GM19467 (cell line): ENCODE data around the gene DCLK3.
A peak's percentile ranks its signal among the peaks of the same experiment; 100 is the strongest.

Source experiments
- ATAC-seq: cut with Tn5 transposase; IDR thresholded peaks from one replicate; pipeline ENCODE4 v1.9.1; 2021; ENCODE audit warnings: mild to moderate bottlenecking, moderate library complexity; ENCODE audit not compliant: unreplicated experiment

The DCLK3 gene

DNA sequence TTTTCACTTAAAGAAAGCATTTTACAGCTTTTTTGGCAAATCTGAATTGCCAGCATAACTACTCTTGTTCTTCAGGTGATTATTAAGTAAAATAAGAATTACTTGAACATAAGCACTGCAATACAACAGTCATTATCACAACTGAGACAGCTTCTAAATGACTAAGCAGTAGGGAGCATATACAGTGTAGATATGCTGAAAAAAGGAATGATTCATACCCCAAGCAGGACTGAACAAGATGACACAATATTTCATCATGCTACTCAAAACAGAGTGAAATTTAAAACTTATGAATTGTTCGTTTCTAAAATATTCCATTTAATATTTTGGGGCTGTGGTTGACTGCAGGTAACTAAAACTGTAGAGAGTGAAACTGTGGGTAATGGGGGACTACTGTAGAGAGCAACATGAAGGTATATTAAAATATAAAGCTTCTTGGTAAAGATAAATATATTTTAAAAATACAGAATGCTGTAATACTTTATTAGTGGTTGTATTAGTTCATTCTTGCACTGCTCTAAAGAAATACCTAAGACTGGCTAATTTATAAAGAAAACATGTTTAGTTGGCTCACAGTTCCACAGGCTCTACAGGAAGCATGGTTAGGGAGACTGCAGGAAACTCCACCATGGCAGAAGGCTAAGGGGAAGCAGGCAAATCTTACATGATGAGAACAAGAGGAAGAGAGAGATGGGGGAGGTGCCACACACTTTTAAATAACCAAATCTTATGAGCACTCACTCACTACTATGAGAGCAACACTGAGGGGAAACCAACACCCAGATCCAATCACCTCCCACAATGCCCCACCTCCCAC, 84.8 kb downstream of the DCLK3 start:
- ATAC-seq: peak; percentile 38

DNA sequence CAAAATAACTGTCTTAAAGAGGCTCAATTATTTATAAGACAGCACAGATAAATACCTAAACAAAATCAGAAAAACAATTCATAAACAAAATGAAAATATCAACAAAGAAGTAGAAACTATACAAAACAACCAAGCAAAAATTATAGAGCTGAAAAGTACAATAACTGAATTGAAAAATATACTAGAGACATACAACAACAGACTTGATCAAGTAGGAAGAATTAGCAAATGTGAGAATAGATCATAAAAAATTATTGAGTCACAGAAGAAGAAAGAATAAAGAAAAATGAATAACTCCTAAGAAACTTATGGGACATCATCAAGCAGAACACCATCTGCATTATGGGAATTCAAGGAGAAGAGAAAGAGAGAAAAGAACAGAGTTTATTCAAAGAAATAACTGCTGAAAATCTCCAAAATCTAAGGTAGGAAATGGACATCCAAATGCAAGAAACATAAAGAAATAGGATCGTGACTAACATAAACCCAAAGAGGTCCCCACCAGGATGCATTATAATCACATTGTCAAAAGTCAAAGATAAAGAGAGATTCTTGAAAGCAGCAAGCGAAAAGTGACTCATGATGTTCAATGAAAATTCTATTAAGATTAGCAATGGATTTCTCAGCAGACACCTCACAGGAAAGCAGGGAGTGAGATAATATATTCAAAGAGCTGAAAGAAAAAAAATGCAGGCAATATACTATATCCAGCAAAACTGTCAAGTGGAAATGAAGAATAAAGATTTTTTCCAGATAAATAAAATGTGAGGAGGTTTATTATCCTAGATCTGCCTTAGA, 85.9 kb downstream of the DCLK3 start:
- ATAC-seq: no peak

DNA sequence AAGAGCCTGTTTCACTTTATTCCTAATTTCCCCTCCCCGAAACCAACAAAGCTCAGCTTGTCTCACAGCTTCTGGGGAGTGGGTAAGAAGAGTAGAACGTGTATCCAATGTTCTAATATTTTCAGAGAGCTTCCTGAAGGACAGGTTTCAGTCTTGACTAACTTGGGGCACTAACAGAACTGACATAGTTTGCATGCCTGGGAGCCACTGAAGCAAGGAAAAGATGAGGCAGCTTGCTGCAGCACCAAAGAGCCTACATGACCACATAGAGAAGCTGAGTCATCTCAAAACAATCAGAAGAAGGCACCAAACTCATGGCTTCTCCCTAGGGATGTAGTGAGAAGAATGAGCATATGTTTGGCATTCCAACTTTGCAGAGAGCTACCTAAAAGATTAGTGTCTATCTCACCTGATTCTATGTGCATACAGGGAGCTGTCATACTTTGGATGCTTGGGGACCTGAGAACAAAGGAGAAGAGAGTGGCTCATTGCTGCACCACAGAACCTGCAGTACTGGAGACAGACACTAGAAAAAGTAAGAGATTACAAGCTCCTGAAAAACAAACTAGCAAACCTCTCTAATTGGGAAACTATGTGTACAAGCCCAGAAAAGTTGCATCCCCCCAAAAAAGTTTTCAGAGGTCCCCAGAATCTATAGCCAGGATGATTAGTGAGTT, 86.9 kb downstream of the DCLK3 start:
- ATAC-seq: peak; percentile 64

DNA sequence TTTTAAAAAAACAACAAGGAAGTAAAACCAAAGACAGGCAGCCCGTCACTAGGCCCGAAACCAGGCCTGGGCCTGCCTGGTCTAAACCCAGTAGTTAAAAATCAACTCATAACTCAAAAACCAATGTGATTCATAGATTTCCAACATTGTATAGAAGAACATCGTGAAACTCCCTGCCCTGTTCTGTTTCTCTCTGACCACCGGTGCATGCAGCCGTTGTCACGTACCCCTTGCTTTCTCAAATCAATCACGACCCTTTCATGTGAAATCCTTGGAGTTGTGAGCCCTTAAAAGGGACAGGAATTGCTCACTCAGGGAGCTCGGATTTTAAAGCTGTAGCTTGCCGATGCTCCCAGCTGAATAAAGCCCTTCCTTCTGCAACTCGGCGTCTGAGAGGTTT, 89.5 kb downstream of the DCLK3 start:
- no peak for ATAC-seq

DNA sequence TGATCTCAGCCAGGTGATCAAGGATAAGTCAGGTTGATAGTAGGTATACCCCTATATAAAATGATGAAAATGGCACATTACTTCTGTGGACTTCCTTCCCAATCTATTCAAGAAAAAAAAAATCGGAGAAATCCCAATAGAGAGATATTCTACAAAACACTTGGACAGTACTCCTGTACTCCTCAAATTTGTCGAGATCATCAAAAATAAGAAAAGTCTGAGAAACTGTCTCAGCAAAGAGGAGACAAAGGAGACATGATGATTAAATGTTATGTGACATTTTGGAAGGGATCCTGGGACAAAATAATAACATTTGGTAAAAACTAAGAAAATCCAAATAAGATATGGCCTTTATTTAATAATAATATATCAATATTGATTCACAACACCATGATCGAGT, 94.6 kb downstream of the DCLK3 start:
- ATAC-seq: no peak

DNA sequence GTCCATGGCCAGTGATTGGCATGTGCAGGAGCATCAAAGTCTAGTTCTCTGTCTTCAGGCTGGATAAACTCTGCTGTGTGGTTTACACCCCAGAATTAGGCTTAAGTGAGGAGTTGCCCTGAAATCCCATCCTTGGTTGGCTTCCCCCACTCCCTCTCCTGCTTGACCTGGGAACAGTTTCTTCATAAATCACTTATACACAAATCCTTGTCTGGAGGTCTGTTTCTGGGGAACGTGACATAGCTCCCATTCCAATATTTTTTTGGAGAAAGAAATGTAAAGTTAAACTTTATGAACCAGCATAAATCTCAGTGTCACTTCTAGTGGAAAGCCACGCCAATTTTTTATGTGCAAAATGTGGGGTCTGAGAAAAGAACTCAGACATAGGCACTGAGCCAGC, 98.2 kb downstream of the DCLK3 start:
- no peak for ATAC-seq

DNA sequence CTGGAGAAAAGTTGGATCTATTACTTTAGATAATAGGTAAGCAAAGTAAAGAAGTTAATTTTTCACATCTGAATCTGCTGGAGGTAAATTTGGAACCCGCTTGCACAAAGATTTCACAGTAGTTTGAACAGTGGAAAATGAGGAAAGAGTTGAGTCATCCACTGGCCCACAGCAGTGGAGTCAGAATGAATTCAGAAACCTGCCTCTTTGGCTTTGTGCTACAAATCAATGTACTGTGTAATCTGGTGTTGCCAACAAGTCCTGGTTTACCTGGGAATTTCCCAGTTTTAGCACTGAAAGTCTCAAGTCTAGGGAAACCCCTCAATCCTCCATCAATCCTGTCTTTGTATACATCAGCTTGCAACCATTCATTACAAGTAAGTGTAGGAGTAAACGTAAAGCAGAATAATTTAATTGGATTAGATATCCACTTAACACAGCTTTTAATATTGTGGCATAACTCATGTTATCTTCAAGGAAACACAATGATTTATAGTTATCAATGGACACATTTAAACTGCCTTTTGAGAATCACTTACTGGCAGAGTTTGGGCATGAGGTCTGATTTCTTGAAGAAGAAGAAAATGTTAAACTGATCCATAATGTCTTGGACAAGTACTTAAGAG, 100.6 kb downstream of the DCLK3 start:
- peak; percentile 65 for ATAC-seq

DNA sequence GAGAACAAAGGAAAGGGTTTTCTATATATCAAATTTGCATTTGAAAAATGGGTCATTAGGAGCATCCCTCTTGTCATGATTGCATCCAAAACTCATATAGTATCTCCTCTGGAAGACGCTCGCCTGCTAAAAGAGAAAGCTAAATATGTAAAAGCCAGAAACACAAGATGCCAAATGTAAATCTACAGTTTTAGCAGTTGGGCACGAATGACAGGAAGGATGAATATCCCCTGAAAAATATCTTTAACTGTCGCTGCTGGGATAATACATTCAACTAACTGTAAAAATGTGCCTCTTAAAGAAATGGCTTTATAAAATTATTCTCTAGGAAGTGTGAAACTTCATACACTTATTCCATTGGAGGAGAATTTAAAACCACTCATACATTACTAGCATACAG, 101.7 kb downstream of the DCLK3 start:
- no peak for ATAC-seq
